ENCODE results near the gene APOL5.

Gene APOL5

DNA sequence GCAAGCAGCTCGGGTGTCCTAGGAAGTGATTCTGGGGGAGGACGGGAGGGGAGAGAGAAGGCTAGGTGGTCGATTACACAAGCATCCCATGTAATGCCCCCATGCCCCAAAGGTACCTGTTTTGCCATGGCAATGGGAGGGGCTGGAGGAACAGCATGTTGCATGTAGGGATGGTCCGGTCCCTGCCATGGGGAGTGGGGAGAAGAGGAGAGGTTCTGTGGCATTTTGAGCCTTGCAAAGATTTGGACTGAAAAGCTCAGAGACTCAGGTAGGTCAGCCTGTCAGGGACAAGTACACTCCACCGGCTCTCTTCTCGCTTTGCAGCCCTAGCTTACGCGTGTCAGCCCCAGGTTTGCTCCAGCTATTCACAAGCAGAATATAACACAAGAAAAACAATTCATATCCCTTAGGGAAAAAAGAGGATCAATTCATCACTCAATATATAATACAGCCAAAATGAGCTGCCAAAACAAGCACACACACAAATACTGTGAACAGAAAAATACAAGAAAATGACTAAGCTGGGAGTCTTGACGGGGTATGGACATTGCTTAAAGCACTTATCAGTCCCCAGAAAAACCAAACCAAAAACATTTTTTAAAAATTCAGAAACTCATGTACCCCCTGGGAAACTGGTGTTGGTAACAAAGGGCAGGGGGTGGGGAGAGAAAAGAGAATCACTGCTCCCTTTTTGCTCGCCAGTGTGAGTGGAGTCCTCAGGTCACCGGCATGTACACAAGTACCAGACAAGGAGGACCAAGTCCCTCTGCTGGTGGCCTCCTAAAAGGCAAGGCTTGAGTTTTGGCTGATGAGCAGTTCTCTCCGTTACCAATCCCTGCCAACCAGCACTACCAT is 21.6 kb downstream of the APOL5 start:
- H3K4me1 ChIP-seq (ENCODE audit: insufficient read depth, poor library complexity, severe bottlenecking) = peaks cover 14% of the 10 kb centered on the region
- DNase-seq (ENCODE audit: low spot score) = no peak
- H3K9me3 ChIP-seq (ENCODE audit: severe bottlenecking) = no peaks in the 10 kb centered on the region
- H3K27me3 ChIP-seq (ENCODE audit: insufficient read depth, poor library complexity, severe bottlenecking) = no peaks in the 10 kb centered on the region
- H3K36me3 ChIP-seq (ENCODE audit: low read depth) = peaks cover 22% of the 10 kb centered on the region
- no peak overlapping the region for H3K27ac ChIP-seq (ENCODE audit: poor library complexity, severe bottlenecking)
- no peak for ATAC-seq (ENCODE audit: low read depth)
- TF ChIP-seq, protein P1, sequence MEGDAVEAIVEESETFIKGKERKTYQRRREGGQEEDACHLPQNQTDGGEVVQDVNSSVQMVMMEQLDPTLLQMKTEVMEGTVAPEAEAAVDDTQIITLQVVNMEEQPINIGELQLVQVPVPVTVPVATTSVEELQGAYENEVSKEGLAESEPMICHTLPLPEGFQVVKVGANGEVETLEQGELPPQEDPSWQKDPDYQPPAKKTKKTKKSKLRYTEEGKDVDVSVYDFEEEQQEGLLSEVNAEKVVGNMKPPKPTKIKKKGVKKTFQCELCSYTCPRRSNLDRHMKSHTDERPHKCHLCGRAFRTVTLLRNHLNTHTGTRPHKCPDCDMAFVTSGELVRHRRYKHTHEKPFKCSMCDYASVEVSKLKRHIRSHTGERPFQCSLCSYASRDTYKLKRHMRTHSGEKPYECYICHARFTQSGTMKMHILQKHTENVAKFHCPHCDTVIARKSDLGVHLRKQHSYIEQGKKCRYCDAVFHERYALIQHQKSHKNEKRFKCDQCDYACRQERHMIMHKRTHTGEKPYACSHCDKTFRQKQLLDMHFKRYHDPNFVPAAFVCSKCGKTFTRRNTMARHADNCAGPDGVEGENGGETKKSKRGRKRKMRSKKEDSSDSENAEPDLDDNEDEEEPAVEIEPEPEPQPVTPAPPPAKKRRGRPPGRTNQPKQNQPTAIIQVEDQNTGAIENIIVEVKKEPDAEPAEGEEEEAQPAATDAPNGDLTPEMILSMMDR (IDR thresholded peaks at IDR 0.05; ENCODE audit: poor library complexity, severe bottlenecking) = peak; percentile 12
- no peak overlapping the region for H3K4me3 ChIP-seq (ENCODE audit: severe bottlenecking)

DNA sequence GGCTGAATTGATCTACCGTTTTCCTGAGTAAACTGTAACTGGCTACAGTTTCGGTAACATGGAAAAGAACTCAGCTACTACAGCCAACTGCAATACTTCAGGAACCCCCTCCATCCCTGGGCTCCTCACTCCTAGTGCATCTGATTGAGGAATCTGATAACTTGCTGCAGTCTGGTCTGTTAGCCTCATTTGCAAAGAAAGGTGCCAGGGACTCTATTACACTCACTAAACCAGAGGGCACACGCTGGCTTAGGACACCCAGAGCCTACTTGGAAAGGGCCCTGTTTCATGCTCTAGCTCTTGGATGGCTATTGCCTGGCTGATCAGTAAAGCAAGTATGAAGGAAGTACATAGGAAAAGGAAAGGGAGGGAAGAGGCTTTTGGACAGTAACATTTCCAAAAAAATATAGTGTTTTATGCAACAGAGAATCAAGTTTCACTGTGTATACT is 22.3 kb downstream of the APOL5 start:
- Histone ChIP-seq H3K27me3 (ENCODE audit: insufficient read depth, poor library complexity, severe bottlenecking) (no peaks in the 10 kb centered on the region), H3K4me3 (ENCODE audit: severe bottlenecking) (no peak overlapping the region), H3K9me3 (ENCODE audit: severe bottlenecking) (no peaks in the 10 kb centered on the region), H3K36me3 (ENCODE audit: low read depth) (peaks cover 26% of the 10 kb centered on the region), H3K27ac (ENCODE audit: poor library complexity, severe bottlenecking) (no peak overlapping the region), H3K4me1 (ENCODE audit: insufficient read depth, poor library complexity, severe bottlenecking) (peaks cover 14% of the 10 kb centered on the region)
- TF ChIP-seq, protein P1 (IDR thresholded peaks at IDR 0.05; ENCODE audit: poor library complexity, severe bottlenecking) = no peak
- no peak for ATAC-seq (ENCODE audit: low read depth)
- DNase-seq (ENCODE audit: low spot score) = no peak

DNA sequence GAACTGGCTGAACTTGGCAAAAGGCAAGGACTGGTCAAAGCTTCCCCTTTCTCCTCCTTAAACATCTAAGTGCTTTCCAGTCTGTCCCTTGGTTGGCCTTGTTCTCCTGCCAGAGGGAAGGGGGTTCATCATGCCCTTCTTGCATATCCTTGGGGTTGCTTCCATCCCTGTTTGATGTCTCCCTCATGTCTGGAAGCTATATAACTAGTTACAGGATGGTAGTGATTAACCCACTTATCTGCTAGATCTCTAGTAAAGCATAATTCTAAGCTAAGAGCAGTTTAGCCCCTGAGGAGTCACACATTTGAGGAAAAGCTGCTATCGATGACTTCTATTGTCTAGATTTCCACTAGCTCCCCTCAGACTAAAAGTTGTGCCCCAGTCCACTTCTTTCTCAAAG is 22.9 kb downstream of the APOL5 start:
- H3K27me3 ChIP-seq (ENCODE audit: insufficient read depth, poor library complexity, severe bottlenecking) = no peaks in the 10 kb centered on the region
- no peaks in the 10 kb centered on the region for H3K9me3 ChIP-seq (ENCODE audit: severe bottlenecking)
- H3K4me3 ChIP-seq (ENCODE audit: severe bottlenecking) = no peak overlapping the region
- H3K4me1 ChIP-seq (ENCODE audit: insufficient read depth, poor library complexity, severe bottlenecking) = peaks cover 14% of the 10 kb centered on the region
- TF ChIP-seq, protein P1 (IDR thresholded peaks at IDR 0.05; ENCODE audit: poor library complexity, severe bottlenecking) = no peak
- peaks cover 32% of the 10 kb centered on the region for H3K36me3 ChIP-seq (ENCODE audit: low read depth)
- ATAC-seq (ENCODE audit: low read depth) (no peak), DNase-seq (ENCODE audit: low spot score) (no peak)
- no peak overlapping the region for H3K27ac ChIP-seq (ENCODE audit: poor library complexity, severe bottlenecking)

DNA sequence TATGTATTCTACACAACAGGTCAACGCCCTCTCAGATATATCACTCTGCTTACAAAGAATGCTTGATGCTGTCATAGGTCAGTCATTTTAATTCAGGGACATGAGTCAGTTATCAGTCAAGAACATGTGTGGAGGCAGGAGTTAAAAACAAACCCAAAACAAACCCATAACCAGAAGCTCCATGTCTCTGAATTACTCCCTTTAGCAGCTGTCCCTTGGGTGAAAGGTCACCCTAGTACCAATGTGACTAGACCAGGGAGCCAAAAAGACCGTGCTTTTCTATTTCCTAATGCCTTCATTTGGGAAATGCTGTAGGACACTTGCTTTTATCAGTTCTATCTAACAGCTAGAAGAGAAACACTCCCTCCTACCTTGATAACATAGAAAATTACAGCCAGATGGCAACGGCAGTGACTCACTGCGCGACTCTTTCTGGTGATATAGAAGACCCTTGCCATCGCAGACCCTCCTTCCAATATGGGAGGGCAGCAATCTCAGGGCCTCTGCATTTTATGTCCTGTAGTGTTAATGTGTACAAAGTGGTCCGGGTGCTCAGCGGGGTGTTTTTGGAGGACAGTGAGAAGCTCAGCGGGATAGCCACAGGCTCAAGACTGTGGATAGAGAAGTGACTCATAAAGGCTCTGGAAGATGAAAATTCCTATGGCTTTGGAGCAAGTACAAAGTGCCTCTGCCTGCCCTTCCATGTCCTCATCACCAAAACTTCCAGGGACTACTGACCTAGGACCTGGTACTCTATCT is 24.8 kb downstream of the APOL5 start:
- TF ChIP-seq, protein P1 (IDR thresholded peaks at IDR 0.05; ENCODE audit: poor library complexity, severe bottlenecking) = no peak
- Histone ChIP-seq H3K4me1 (ENCODE audit: insufficient read depth, poor library complexity, severe bottlenecking) (peaks cover 14% of the 10 kb centered on the region), H3K27ac (ENCODE audit: poor library complexity, severe bottlenecking) (peak overlapping the region; percentile 20), H3K9me3 (ENCODE audit: severe bottlenecking) (no peaks in the 10 kb centered on the region), H3K4me3 (ENCODE audit: severe bottlenecking) (no peak overlapping the region), H3K27me3 (ENCODE audit: insufficient read depth, poor library complexity, severe bottlenecking) (no peaks in the 10 kb centered on the region), H3K36me3 (ENCODE audit: low read depth) (peaks cover 51% of the 10 kb centered on the region)
- ATAC-seq (ENCODE audit: low read depth) (peak; percentile 79), DNase-seq (ENCODE audit: low spot score) (no peak)

Data from RWPE2 (cell line).